Measurements from ENCODE around the gene FBXO8. TPM values are rescaled to one million over a fixed set of nuclear protein-coding genes. Genes with fewer than 3 reads are reported as not detected.

The FBXO8 gene
- total RNA-seq, 1 donor, result 35.9 TPM

- no peaks in the 10 kb centered on the region for H3K9me3 ChIP-seq (ENCODE audit: low read depth, low read length)
- H3K4me1 ChIP-seq (ENCODE audit: insufficient read depth, low read length), result no peaks in the 10 kb centered on the region
- no peak overlapping the region for H3K4me3 ChIP-seq (ENCODE audit: low read length)
- peaks cover 14% of the 10 kb centered on the region for H3K27me3 ChIP-seq (ENCODE audit: insufficient read depth, low read length)
These were observed 94.0 kb downstream of the FBXO8 start for GRCh38 chr4:174189392-174190015.

Other genes with a start within 250 kb of the FBXO8 start
- gene CEP44, start 244 bp upstream of the FBXO8 start, total RNA-seq, result 14.1 TPM
- gene HPGD, start 238.8 kb upstream of the FBXO8 start, total RNA-seq, result 10.5 TPM

Data from mononuclear cell (primary cell).